CD4-positive, alpha-beta T cell treated with Interleukin-15 for 1 hour (primary cell): ENCODE measurements around the gene GLRX2.

ENCODE experiments used
- DNase-seq: peaks from one replicate; pipeline ENCODE4 v3.0.0-alpha.2; 2020

The GLRX2 gene

DNA sequence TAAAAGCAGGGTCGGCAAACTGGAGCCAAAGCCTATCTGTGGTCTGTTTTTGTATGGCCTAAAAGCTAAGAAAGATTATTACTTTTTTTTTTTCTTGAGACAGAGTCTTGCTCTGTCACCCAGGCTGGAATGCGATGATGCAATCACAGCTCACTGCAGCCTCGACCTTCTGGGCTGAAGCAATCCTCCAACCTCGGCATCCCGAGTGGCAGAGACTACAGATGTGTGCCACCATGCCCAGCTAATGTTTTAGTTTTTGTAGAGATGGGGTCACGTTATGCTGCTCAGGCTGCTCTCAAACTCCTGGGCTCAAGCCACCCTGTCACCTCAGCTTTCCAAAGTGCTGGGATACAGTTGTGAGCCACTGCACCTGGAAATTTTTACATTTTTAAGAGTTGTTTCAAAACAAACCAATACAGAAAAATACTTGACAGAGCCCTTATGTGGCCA lies 6.5 kb upstream of the GLRX2 start:
- peak; percentile 26 for DNase-seq

- no peak for DNase-seq
These were observed 5.7 kb upstream of the GLRX2 start for GRCh38 chr1:193110864-193111263.

GRCh38 chr1:193110246-193110645 lies 5.0 kb upstream of the GLRX2 start:
- DNase-seq, result no peak

DNA sequence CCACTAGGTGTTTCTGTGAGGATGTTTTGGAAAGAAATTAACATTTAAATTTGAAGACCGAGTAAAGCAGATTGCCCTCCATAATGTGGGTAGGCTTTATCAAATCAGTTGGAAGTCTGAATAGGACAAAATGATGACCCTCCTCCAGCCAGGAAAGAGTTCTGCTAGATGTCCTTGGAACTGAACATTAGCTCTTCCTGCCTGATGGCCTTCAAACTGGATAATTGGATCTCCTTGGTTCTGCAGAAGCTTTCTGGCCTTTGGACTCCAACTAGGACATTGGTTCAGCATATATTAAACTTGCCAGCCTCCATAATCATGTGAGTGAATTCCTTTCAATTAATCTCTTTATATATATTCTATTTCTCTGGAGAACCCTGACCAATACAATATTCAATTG lies 4.4 kb upstream of the GLRX2 start:
- DNase-seq, result no peak

DNA sequence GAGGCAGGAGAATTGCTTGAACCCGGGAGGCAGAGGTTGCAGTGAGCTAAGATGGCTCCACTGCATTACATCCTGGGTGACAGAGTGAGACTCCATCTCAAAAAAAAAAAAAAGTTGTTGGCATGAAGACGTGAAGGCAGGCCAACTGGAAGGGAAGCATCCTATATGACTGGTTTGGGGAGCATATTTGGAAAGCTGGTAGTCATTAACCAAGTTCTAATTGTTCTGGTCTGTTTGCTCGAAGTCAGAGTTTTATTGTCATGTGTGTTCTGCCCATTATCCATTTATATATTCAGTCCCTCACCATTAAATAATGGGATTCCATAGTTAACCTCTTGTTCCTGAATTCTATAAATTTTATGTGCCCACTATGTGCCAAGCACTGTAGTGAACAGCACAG lies 3.3 kb upstream of the GLRX2 start:
- DNase-seq, result no peak

DNA sequence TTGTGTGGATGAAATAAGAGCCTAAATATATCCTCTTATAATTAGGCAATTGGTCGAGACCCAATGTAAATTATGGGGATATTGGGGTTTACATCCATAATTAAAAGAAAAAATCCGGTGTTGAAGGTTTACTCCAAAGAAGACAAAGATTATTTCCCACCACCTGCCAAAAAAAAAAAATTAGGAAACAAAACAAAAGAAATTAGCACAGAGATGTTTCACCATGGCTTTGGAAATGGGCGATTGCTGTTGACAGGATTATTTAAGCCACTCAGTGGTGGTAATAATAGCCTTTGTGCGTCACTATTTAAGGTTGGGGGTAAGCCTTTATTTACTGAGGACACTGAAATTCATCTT lies 585 bp upstream of the GLRX2 start:
- DNase-seq, result no peak

GRCh38 chr1:193104502-193104906 lies 710 bp downstream of the GLRX2 start:
- DNase-seq, result peak; percentile 20

DNA sequence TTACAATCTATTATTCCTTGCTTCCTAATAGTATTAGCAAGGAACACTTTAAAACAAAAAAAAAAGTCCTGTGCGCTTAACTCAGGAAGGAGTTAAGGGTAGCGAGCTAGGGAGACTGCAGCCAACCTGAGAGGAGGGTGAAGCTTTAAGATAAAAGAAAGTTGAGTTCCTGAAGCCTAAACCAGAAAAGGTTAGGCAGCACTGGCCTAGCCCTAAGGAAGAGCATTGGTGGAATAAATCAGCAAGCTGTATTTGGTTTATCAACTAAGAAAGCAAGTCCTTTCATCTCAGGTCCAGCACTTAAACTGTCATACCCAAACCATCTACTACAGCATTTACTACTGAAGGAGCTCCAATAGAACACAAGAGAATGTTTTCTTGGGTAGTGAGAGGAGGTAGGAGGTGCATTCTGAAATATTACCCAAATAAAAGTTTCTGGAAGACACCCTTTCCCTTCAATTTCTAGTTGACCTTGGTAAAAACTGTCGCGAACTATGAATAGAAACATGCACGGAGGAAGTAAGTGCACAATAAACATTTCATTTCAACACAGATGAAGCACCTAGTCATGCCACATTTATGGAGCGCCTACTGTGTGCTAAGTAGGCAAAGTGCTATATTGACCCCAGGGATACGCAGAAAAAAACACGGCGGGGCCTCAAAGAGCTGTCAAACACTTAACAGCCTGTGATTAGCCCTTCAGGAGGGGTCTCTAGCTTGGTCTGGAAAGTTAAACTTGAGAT lies 1.3 kb downstream of the GLRX2 start:
- DNase-seq, result no peak

DNA sequence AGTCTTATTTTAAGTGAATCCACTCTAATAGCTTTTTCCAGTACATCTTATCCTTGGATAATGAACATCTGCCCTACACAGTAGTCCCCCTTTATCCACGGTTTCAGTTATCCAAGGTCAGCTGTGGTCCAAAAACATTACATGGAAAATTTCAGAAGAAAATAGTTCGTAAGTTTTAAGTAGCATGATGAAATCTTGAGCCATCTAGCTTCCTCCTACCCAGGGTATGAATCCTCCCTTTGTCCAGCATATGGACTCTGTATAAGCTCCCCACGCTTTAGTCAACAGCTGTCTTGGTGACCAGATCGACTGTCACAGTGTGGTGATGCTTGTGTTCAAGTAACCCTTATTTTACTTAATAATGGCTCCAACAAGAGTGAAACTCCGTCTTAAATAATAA lies 2.6 kb downstream of the GLRX2 start:
- no peak for DNase-seq

- DNase-seq, result no peak
These were observed 11.1 kb downstream of the GLRX2 start for GRCh38 chr1:193094112-193094511.

GRCh38 chr1:193090865-193091264 lies 14.3 kb downstream of the GLRX2 start:
- no peak for DNase-seq

DNA sequence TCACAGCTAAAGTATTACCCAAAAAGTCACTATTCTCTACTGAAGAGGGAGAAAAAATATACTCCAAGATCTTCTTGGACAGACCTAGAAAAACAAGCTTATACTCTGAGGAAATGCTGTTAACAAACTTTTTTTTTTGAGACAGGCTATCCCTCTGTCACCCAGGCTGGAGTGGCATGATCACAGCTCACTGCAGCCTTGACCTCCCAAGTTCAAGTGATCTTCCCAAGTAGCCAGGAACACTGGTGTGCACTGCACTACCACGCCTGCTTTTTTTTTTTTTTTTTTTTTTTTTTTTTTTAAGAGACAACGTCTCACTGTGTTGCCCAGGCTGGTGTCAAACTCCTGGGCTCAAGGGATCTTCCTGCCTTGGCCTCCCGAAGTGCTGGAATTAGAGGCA lies 17.3 kb downstream of the GLRX2 start:
- DNase-seq, result no peak

DNA sequence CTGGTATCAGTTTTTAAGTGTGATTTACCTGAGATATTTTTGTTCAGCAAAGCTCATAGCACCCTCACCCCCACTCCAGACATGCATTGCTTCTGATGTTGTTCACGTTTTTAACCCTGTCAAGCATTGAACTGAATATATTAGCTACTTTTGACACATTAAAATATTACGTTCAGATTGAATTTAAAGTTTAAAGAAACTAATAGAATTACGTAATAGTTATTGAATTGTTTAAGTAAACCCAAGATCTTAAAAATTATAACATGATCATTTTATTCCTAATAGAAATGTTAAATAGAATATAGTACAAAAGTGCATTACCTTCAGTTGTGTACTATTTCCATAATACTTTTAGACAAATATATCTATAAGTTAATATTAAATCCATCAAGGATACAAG lies 18.9 kb downstream of the GLRX2 start:
- no peak for DNase-seq

GRCh38 chr1:193085263-193085662 lies 20.0 kb downstream of the GLRX2 start:
- DNase-seq, result no peak

DNA sequence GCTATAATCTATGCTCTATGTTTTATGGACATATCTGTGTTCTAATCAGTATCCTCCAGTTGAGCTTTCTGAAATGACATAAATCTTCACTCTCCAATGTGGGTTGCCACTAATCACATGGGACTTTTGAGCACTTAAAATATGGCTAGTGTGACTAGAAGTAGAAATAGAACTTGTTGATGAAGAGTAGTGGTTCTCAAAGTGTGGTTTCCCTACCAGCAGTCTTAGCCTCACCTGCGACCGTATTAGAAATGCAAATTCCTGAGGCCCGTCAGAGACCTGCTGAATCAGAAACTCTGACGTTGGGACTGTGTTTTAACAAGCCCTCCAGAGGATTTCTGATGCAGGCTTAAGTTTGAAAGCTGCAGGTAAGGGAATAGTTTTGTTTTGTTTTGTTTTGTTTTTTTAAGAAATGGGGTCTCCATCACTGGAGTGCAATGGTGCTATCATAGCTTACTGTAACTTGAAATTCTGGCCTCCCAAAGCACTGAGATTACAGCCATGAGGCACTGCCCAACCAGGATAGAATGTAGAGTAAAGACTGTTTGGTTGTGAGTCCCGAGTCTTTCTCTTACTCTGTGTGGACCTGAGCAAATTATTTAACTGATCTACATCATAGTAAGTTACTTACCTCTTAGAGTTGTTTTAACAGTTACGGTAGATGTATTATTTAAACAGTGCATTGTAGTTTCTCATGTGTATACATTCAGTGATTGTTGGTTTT lies 21.7 kb downstream of the GLRX2 start:
- no peak for DNase-seq

DNA sequence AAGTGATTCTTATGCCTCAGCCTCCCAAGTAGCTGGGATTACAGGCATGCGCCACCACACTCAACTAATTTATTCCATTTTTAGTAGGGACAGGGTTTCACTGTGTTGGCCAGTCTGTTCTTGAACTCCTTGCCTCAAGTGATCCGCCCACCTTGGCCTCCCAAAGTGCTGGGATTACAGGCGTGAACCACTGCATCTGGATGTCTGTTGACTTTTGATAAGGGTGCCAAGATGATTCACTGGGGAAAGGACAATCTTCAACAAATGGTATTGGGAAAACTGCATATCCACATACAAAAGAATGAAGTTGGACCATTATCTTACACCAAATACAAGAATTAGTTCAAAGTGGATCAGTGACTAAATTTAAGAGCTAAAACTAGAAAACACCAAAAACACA lies 26.0 kb downstream of the GLRX2 start:
- no peak for DNase-seq

GRCh38 chr1:193077991-193078390 lies 27.2 kb downstream of the GLRX2 start:
- DNase-seq, result no peak

DNA sequence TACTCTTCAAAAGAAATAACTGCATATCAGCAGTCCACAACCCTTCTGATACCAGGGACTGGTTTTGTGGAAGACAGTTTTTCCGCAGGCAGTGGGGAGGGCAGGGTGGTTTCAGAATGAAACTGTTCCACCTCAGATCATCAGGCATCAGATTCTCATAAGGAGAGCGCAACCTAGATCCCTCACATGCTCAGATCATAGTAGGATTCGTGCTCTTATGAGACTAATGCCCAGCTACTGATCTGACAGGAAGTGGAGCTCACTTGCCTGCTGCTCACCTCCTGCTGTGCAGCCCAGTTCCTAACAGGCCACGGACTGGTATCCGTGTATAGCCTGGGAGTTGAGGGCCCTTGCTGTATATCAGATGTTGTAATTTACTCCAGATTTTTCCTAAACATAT lies 34.3 kb downstream of the GLRX2 start:
- no peak for DNase-seq

DNA sequence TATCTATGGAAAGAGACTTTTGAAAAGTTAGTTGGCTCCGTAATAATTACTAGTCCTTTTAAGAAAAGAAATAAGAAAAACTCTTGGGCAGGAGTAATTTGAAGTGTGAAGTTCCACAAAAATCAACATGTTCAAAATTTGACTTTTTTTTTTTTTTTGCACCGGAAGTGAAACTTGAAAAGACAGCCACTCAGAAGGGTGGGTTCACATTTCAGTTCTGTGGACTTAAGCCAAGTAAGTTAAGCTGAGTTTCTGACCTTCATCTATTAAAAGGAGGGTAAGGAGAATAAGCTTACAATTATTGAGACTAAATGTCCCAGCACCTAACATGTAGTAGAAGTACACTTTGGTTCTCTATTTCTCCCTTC lies 34.8 kb downstream of the GLRX2 start:
- DNase-seq, result no peak

GRCh38 chr1:193069748-193070385 lies 35.3 kb downstream of the GLRX2 start:
- DNase-seq, result no peak

- no peak for DNase-seq
These were observed 37.2 kb downstream of the GLRX2 start for GRCh38 chr1:193068013-193068412.

GRCh38 chr1:193066606-193067005 lies 38.6 kb downstream of the GLRX2 start:
- DNase-seq, result no peak

DNA sequence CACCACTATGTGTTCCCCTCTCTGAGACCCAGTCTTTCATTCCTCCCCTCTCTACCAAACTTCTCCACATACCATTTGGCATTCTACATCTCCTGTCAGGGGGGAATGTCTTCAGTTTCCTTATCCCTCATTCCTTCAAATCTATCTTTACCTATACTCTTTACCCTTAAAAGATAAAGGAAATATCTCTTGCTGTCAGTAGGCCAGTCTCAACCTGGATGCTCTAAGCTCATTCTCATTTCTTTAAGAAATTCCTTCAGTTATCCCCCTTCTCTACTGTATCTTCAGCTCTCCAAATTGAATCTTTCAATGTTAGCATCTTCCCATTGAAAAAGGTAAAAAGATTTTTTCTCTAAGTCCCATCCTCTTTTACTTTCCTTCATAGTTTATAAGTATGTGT lies 39.3 kb downstream of the GLRX2 start:
- no peak for DNase-seq

GRCh38 chr1:193062698-193063463 lies 42.3 kb downstream of the GLRX2 start:
- DNase-seq, result no peak
